Sigmoid colon (tissue), 4 donors: ENCODE measurements around the gene GAREM2.

ENCODE experiments used
- POLR2A ChIP-seq, 2 donors: fragments of 450-650 bp; IDR thresholded peaks; one replicate each; pipeline ENCODE4 v1.6.1; 2016; ENCODE audit warnings: antibody characterized with exemption in 2 of 2, mild to moderate bottlenecking in 2 of 2, moderate library complexity in 2 of 2
- POLR2AphosphoS5 ChIP-seq, 4 donors: sonication (generic); formaldehyde crosslinking; IDR thresholded peaks; one replicate each; pipeline ENCODE4 v1.6.1; 2017; ENCODE audit warnings: antibody characterized with exemption in 4 of 4
- TF ChIP-seq, protein P1 (sequence below), 4 experiments: fragments of 450-650 bp in 3 of 4; fragments of 200-600 bp in 1 of 4; IDR thresholded peaks; one replicate each; pipeline ENCODE4 v1.5.1; 2016 to 2019; ENCODE audit warnings: antibody characterized with exemption in 4 of 4, mild to moderate bottlenecking in 3 of 4, moderate library complexity in 2 of 4

DNA sequence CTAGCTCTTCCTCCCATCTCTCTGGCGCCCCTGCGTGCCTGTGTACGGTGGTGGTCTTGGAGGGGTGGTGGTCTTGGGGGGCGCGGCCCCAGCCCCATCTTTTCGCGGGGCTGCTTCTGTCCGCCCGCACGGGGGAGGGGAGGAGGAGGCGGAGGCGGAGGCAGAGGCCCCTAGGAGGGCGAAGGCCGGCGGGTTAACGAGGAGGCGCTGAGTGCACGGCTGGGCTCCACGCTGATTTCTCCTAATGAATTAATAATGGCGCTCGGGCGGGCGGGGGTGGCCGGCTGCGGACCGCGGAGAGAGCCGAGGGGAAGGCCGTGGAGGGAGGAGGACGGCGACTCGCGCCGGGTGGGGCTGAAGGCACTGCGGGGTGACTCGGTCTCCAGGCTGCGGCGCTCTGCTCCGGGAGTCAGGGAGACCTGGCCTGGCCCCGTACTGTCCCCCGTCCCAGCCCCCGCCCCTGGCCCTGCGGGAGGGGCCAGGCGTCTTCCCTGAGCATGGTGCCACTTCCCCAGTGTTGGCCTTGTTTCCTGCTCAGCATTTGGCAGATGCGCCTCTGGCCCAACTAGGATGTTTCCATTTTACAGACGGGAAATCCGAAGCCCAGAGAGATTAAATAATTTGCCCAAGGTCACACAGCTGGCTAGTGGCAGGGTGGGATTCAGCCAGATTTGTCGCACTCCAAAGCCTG is 6.0 kb downstream of the GAREM2 start:
- TF ChIP-seq POLR2A (IDR thresholded peaks at IDR 0.05) (no peak), POLR2AphosphoS5 (IDR thresholded peaks at IDR 0.05) (no peak)
- TF ChIP-seq, protein P1, sequence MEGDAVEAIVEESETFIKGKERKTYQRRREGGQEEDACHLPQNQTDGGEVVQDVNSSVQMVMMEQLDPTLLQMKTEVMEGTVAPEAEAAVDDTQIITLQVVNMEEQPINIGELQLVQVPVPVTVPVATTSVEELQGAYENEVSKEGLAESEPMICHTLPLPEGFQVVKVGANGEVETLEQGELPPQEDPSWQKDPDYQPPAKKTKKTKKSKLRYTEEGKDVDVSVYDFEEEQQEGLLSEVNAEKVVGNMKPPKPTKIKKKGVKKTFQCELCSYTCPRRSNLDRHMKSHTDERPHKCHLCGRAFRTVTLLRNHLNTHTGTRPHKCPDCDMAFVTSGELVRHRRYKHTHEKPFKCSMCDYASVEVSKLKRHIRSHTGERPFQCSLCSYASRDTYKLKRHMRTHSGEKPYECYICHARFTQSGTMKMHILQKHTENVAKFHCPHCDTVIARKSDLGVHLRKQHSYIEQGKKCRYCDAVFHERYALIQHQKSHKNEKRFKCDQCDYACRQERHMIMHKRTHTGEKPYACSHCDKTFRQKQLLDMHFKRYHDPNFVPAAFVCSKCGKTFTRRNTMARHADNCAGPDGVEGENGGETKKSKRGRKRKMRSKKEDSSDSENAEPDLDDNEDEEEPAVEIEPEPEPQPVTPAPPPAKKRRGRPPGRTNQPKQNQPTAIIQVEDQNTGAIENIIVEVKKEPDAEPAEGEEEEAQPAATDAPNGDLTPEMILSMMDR (IDR thresholded peaks at IDR 0.05): no peak
